GM18517 (cell line): Measurements from ENCODE around the gene ZBTB20.

Experiments
- ATAC-seq: cut with Tn5 transposase; IDR thresholded peaks from one replicate; pipeline ENCODE4 v1.9.1; 2021; ENCODE audit warnings: mild to moderate bottlenecking, moderate library complexity; ENCODE audit not compliant: unreplicated experiment

ZBTB20 gene

GRCh38 chr3:115038817-115039216 is 108.3 kb downstream of the ZBTB20 start:
- no peak for ATAC-seq

GRCh38 chr3:115022835-115023398 is 124.2 kb downstream of the ZBTB20 start:
- peak; percentile 65 for ATAC-seq

- ATAC-seq: no peak
Observed at GRCh38 chr3:115022199-115022598, 124.9 kb downstream of the ZBTB20 start.

GRCh38 chr3:115021061-115021460 is 126.0 kb downstream of the ZBTB20 start:
- no peak for ATAC-seq

GRCh38 chr3:115019900-115020299 is 127.2 kb downstream of the ZBTB20 start:
- no peak for ATAC-seq

- no peak for ATAC-seq
Observed at GRCh38 chr3:115018694-115019093, 128.4 kb downstream of the ZBTB20 start.

GRCh38 chr3:115007966-115008365 is 139.1 kb downstream of the ZBTB20 start:
- no peak for ATAC-seq

GRCh38 chr3:115004201-115005140 is 142.6 kb downstream of the ZBTB20 start:
- ATAC-seq: no peak

- no peak for ATAC-seq
Observed at GRCh38 chr3:114998971-114999579, 148.0 kb downstream of the ZBTB20 start.

GRCh38 chr3:114994554-114995341 is 152.3 kb downstream of the ZBTB20 start:
- no peak for ATAC-seq

- ATAC-seq: no peak
Observed at GRCh38 chr3:114985776-114986175, 161.3 kb downstream of the ZBTB20 start.

- ATAC-seq: no peak
Observed at GRCh38 chr3:114983248-114983647, 163.8 kb downstream of the ZBTB20 start.

GRCh38 chr3:114974387-114974786 is 172.7 kb downstream of the ZBTB20 start:
- peak; percentile 96 for ATAC-seq

GRCh38 chr3:114973536-114973935 is 173.6 kb downstream of the ZBTB20 start:
- no peak for ATAC-seq

GRCh38 chr3:114967168-114967567 is 179.9 kb downstream of the ZBTB20 start:
- no peak for ATAC-seq

- ATAC-seq: no peak
Observed at GRCh38 chr3:114962189-114962588, 184.9 kb downstream of the ZBTB20 start.

- no peak for ATAC-seq
Observed at GRCh38 chr3:114958930-114959329, 188.2 kb downstream of the ZBTB20 start.

- ATAC-seq: no peak
Observed at GRCh38 chr3:114953800-114954199, 193.3 kb downstream of the ZBTB20 start.

- no peak for ATAC-seq
Observed at GRCh38 chr3:114953215-114953799, 193.8 kb downstream of the ZBTB20 start.

GRCh38 chr3:114942773-114943172 is 204.3 kb downstream of the ZBTB20 start:
- no peak for ATAC-seq
